Fibroblast of skin of back (primary cell): ENCODE measurements around the gene SHISA6.

Experiments used
- DNase-seq: peaks from one replicate; pipeline ENCODE4 v3.0.0-alpha.2; 2013

SHISA6 gene

DNA sequence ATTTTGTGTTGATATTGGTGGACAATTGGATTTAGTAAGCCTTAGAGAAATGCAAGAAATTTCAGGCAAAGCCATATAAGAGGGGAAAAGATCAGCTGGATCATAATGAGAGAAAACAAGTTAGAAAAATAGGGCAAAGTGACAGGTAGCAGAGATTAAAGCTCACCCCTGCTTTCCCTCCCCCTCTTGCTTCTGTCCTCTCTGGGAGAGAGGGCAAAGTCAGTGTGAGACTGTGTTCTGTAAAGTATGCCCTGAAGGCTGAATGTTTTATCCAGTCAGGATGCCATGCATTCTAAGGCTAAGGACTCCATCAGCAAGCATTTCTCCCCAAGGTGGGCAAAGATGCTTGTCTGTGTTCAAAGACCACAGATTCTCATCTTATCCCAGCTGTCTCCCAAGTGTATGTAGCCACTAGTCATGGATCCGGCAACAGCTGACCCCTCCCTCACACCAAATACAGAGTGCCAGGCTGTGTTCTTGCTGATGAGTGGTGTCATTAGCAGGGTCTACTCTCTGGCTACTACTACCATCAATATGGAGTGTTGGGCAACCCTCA, 221.1 kb downstream of the SHISA6 start:
- DNase-seq = no peak

DNA sequence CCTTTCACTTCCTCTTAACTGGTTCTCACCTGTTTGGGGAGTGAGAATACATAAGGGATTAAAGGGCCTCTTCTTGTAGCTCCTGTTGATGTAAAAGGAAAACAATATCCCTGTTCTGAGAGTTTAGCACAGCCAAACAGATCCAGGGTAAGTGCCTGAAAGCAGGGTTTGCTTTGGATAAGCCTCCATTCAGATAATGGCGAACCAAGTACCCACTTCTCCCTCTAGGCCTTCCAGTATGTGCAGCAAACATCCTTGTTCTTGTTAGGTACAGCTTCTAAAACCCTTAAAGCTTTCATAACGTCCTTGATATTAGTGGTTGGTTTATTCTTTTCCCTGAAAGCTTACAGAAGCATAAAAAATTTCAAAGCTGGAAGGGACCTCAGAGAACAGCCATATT, 226.6 kb downstream of the SHISA6 start:
- no peak for DNase-seq

DNA sequence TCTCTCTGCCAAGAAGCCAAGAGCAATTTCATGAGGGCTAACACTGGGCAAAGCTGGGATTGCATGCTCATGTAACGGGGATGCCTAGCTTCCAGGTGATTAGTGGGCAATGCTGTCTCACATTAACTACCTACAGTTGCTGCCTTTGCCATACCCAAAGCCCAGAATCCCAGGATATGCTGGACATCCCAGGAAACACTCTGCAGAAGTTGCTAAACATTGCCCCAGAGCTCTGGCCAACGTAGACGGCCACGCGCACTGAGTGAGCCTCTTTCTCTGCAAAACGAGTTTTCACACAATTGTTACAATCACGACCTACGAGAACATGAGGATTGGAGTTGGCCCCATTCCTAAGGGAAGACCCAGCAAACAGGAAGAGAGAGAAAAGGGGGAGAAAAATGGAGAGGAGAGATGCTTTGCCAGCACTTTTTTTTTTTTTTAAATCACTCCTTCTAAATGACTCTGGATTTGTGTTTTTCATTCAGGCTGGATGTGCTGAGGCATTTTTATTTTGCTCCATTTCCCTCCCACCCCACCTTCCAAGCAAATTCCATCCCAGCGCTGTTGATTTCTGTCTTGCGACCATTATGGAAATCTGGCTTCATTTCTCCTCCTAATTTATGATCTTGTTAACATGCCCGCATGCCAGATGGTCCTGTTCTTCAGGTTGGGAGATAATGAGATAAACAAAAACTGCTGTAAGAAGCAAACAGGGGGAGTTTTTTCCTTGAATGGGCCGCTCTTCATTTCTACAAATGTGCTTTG, 244.5 kb downstream of the SHISA6 start:
- no peak for DNase-seq

DNA sequence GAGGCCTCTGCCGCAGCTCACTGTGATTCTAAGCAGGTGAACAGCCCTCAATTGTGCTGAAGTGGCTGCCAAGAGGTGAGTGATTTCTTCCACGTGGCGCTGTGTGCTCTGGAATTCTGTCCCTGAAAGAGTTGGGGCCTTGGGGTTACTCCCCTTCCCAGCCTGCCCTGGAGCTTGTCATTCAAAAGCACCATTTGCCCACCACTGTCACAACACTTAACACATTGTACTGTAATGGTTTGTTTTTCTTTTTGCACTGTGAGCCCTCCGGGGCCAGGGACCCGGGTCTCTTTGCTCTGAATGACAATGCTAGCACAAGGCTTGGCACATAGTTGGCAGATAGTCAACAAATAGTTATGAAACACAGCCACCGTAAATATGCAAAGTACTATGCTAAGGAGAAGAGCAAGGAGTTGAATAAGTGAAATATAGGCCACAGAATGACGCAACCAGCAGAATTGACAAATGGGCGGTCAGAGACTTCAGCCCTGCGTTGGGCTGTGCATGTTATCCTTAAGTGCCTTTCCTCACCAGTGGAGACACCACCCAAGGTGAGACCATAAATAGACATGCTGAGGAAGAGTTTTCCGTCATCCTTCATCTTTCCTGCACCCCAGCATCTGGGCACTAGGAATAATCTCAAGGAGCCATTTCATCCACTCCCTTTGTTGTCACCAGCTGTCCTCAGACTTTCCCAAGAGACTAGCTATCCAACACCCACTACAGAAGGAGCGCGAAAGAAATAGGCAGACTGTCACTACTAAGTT, 245.3 kb downstream of the SHISA6 start:
- no peak for DNase-seq

DNA sequence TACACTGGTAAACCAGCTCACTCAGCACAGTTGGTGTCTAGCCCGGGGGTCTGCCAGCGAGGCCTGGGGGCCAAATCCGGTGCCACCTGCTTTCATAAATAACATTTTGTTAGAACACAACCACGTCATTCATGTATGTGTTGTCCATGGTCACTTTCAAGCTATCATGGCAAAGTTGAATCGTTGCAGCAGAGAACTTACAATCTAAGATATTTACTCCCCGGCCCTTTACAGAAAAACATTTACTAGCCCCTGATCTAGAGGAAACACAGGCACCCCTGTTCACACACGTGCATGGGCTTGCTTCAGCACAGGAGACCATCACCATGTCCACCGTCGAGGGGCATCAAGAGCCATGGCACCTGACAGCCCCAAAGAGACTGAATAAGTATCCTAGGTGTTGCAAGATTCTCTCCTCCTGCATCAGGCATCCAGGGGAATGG, 245.9 kb downstream of the SHISA6 start:
- DNase-seq = no peak

DNA sequence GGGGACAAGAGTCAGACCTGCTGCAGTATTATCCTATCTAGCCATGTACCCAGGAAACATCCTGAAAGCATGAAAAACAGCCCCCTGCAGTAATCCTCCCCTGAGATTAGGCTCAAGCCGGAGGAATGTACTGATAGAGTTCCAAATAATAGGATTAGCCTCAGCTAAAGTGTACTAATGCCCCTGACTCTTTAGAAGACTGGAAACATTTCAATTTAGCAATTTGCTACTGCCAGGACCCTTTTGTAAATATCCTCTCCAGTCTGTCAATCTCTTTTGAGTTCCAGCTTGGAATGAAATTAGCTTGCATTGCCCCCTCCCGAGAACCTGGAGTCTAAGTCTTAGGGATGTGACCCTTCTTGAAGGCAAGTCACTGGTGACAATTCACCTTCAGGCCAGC, 246.5 kb downstream of the SHISA6 start:
- DNase-seq = no peak

DNA sequence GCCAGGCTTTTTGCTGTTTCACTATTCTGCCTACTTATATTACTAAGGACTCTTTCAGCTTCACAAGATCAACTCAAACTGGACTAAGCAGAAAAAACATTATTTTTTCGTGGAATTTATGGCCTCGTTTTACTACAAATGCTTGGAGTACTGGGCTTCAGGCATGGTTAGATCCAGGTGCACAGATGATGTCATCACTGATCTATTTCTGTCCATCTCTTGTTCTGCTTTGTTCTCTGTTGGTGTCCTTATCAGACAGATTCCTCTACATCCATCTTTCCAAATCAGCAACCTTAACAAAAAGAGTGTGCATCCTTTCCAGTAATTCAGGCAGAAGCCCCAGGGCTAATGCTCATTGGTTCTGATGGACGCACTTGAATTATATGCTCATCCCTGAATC, 247.4 kb downstream of the SHISA6 start:
- DNase-seq = no peak

DNA sequence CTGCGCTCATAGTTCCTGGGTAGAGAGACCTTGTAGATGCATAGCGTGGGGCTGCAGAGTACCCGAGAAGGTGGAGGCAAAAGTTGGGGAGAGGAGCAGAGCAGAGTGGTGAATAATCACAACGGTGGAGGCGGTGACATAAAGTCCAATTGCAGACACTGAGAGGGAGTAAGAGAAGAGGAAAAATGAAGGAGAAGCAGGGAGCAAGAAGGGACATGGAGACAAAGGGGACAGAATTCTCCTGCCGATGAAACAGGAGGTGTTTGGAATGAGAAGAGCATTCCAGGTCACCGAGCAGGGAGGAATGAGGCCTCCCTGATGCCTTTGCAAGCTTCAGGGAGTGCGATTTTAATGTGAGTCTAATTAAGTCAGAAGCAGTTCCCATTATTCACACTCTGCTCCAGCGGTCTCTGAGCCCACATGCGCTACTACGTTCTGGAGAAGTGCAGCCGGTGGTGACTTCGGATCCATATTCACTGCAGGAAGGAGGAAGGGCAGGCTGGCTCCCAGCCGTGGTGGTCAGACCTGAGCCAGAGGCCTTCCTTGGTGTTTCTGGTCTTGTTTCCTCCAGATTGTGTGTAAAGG, 249.2 kb downstream of the SHISA6 start:
- DNase-seq = no peak

DNA sequence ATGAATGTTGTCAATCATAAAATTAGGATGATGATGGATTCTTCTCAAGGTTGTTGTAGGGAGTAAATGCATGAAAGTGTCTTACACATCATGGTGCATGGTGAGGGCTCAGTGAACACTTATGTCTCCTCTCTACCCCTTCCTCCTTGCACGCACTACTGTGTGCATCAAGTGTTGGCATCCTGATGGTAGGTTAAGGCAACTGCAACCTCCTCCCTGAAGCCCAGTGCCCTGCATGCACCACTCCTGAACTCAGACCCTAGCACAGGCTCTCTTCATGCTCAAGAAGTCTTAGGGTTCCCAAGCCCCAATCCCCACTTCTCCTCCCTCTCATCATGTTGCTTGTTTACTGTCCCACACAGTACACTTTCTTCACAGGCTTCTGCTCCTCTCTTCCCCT, 251.5 kb downstream of the SHISA6 start:
- DNase-seq = no peak

DNA sequence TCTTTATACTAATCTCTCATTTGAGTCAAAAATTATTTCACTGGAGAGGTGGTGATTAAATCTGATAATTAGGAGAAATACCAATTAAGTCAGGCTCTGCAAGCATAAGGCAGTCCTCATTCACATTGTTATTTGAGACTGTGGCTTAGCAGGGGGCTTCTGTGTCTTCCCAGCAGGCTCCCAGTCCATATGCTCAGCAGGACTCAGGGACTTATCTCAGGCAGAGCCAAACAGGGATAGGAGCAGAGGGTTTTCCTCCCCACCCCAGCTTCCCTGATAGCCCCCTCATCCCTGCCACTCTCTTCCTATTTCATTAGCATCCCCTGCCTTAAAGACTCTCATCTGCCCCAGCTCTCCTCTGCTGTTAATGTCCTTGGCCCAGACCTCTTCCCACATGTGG, 252.9 kb downstream of the SHISA6 start:
- DNase-seq = no peak

DNA sequence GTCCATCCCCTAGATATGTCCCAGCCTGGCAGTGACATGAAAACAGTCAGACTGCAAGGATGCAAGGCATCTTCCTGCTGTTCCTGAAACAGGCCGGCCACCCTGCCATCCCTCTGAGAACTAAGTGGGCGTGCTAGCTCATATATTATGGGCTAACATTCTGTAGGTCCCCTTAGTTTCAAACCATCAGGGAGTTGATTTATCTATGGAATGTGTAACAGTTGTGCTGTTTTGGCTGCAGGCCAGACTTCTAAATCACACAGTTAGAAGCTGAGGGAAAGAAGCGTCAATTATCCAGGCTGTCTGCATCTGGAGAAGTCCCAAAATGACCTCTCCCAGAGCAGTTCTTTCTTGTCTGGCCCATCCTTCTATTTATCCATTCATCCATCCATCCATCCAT, 254.6 kb downstream of the SHISA6 start:
- no peak for DNase-seq

DNA sequence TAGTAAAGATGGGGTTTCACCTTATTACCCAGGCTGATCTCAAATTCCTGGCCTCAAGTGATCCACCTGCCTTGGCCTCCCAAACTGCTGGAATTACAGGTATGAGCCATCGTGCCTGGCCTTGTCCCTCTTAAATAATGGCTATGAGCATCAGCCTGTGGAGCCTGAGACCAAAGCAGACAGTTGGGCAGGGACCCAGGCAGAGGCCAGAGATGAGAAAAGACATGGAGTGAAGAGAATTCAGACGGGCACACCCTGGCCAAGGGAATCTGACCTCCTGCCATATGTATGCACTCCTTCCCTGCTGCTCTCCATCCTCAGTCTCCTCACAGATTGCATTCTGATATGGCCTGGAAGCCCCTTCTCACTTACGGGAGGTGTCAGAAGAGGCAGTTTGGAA, 258.9 kb downstream of the SHISA6 start:
- no peak for DNase-seq

DNA sequence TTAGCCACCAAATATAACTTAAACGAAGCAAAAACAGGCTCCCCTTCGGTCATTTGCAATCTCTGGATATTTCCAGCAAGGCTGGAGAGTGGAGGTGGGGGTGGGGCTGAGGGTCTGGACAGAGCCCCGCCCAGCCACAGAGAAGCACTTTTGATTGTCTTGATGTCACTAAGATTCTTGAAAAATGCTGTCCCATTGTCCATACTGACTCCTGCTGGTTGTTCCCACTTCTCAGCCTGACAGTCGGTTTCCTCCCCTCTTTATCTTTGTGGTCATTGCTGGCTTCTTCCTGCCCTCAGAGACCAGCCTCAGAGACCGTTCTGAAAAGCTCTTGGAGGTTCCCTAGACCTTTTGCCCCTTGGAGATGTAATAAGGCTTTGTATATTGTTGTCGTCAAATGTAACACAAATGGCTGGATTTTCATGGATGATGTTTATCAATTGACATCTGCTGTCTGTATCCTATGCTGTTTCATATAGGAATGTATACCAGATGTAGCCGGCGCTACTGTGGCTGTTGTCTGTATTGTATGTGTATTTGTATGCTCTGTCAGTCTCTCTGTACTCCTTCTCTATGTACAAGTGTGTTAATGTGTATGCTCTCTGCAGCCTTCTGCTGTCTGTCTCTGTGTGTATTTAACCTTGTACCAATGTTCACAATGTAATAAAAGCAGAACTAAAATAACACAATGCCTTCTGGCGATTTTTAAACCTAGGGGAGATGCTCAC, 262.5 kb downstream of the SHISA6 start:
- DNase-seq = no peak

DNA sequence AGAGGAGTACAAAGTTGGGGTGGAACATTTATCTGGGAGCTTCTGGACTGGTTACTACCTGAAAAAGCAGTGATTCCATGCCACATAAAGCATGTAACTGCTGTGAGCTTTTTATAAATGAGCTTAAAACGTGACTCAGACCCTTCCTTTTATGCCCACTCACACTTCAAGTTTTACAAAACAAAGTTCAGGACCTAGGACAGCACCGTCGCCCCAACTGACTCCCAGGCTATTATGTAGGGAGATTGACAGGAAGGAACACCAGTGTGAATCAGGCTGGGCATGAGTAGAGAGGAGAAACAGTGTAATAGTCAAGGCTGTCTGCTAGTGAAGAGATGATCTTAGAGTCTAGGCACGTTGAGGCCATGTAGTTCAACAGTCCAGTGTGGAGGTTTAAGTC, 265.6 kb downstream of the SHISA6 start:
- peak; percentile 17 for DNase-seq

DNA sequence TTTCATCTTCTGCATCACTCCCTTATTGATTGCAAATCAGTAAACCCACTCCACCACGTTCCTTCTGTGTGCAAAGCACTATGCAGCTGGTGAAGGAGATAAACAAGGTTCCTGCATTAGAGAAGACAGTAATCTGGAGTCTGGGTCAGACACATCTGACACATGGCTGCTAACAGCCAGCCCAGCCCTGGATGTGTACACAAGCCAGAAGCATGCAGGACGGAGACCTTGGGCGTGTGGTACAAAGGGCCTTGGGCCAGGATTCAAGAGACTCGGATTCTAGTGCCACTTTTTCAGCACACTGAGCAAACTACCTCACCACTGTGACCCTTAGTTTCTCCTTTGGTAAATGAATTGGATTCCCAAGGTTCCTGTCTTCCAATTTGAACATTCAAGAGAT, 270.7 kb downstream of the SHISA6 start:
- DNase-seq = no peak

DNA sequence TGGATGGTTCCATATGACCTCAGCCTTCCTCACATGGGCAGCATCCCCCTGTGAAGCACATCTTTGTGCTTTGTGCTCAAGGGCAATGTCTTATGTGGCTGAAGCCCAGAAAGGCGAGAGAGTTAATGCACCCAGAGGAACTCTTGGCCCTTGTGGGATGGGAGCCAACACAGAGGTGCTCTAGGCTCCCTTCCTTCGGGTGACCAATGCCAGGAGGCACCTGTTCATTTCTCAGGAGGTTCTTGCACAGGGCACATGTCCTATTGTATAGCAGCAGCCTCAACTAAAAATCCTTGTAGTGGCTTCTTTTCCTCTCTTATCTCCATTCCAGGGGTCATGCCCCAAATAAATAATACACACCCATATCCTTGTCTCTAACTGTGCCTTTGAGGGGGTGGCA, 273.6 kb downstream of the SHISA6 start:
- DNase-seq = no peak

DNA sequence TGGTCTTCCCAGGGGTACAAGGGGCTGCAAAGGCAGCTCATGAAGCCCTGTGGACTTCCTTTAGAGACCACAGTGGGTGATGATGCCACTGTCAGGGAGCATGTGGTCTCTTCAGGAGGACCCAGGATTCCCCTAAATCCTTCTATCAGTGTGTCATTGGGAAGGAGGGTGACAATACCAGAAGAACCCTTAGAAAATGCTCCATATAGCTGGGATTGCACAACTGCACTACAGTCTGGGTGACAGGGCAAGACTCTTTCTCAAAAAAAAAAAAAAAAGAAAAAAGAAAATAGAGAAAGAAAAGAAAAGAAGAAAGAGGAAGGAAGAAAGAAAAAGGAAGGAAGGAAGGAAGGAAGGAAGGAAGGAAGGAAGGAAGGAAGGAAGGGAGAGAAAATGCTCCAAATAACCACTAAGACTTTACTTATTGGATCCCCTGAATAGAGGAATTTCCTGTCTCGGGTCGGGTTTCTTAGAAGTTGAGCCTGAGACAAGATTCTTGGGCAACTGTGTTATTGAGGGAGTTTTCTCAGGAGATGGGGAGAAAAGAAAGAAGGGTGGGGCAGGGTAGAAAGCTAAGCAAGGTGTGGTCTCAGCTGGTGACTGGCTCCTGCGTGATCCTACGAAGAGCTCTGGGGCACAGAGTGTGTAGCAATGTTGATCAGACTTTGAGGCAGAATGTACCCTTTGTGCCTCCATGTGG, 274.1 kb downstream of the SHISA6 start:
- DNase-seq = no peak

DNA sequence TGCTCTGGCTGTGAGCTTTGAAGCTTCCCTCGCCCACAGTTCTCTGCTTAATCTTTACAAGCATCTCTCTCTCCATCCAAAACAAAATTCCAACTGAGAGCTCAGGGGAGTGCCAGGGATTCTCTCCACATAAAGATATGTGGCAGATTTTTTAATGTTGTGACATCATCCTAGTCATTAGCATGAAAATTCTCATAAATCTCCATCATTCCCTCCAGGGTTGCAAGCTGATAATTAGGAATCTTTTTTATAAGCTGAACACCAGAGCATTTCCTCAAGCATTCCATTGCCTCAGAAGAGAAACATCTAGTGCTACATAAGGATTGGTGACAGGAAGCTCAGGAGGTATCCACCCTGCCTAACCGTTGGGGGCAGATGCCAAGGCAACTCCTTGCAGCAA, 274.9 kb downstream of the SHISA6 start:
- no peak for DNase-seq

DNA sequence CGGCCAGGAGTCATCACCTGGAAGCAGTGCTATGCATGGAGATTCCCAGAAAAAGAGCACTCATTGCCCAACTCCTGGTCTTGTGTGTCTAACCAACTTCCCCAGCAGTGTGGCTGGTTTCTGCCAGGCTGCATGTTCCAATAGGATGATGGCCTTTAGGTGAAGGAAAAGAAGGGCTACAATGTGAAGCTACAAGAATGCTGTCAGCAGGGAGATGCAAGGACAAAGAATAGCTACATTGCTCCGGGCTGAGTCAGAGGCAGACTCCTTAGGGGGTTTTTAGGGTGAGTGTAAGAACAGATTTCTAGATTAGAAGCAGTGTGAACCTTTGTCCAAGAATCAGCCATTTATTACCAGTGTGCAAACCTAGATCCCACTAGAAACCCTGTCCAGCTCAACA, 294.2 kb downstream of the SHISA6 start:
- DNase-seq = no peak

DNA sequence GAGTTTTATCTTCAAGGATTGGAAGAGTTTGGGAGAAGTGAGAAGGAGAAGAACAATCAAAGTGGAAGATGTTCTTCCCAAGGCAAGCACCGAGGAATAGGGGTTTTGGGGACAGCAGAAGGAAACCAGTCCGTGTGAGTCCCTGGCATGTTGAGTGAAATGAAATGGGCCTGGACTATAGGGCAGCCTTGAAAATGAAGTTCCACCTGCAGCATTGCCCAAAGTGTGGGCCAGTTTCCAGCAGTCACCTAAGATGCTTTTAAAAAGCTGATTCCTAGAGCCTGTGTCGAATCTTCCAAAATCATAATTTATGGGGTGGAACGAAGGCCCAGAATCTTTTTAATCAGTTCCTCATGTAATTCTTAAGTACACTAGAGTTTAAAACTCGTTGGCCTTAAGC, 297.4 kb downstream of the SHISA6 start:
- no peak for DNase-seq

DNA sequence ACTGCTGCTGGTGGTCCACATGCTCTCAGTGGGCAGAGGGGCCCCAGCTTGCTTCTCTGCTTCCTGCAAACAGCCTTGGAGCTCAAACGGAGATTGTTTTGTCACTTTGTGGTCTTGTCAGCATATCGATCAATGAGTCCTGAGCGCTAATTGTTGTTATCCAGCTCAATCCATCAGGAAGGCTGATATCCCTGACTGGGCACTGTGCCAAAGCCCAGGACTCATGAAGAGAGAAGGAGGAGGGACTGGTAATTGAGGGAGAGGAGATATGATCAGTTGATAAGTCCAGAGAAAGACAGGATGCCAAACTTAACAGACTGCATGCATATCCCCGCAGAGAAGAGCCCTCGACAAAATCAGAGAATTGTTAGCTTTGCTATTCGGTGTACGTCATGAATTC, 298.6 kb downstream of the SHISA6 start:
- no peak for DNase-seq

DNA sequence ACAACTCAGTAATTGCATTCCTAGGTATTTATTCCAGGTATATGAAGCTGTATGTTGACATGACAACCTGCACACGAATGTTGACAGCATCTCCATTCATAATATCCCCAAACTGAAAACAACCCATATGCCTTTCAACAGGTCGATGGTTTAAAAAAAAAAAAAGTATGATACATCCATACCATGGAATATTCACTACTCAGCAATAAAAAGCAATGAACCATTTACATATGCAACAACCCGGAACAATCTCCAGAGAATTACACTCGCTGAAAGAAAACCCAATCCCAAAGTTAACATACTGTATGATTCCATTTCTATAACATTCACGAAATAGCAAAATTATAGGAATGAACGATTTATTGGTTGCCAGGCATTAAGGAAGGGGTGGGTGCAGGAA, 304.0 kb downstream of the SHISA6 start:
- DNase-seq = no peak
